GM23248 (cell line): Measurements from ENCODE around the gene SMYD3.

Source experiments
- EZH2 ChIP-seq: fragments of 200-600 bp; sonication (generic); IDR thresholded peaks from 2 replicates; pipeline ENCODE4 v1.6.1; 2018; ENCODE audit warnings: antibody characterized with exemption, mild to moderate bottlenecking; ENCODE audit not compliant: insufficient read depth, poor library complexity, severe bottlenecking
- EZH2phosphoT487 ChIP-seq: fragments of 200-600 bp; sonication (generic); IDR thresholded peaks from 2 replicates; pipeline ENCODE4 v1.6.1; 2018; ENCODE audit warnings: antibody characterized with exemption, moderate library complexity, mild to moderate bottlenecking, low read depth; ENCODE audit not compliant: insufficient read depth

- no peak for TF ChIP-seq EZH2
- TF ChIP-seq EZH2phosphoT487: no peak
Measured at GRCh38 chr1:246511203-246511602, 4.1 kb upstream of the SMYD3 start.
